HG03457 (cell line): ENCODE measurements around the gene CABP4.
"Not testable (repeated sequence)": the region's sequence is repeated elsewhere in the genome, so short reads cannot be mapped to it uniquely, and the experiment has no call there.

Experiments used
- ATAC-seq: cut with Tn5 transposase; IDR thresholded peaks from one replicate; pipeline ENCODE4 v1.9.1; 2021; ENCODE audit warnings: moderate number of reproducible peaks; ENCODE audit not compliant: unreplicated experiment

Gene CABP4

GRCh38 chr11:67476692-67477091 lies 21.5 kb downstream of the CABP4 start:
- ATAC-seq, result not testable (repeated sequence)

DNA sequence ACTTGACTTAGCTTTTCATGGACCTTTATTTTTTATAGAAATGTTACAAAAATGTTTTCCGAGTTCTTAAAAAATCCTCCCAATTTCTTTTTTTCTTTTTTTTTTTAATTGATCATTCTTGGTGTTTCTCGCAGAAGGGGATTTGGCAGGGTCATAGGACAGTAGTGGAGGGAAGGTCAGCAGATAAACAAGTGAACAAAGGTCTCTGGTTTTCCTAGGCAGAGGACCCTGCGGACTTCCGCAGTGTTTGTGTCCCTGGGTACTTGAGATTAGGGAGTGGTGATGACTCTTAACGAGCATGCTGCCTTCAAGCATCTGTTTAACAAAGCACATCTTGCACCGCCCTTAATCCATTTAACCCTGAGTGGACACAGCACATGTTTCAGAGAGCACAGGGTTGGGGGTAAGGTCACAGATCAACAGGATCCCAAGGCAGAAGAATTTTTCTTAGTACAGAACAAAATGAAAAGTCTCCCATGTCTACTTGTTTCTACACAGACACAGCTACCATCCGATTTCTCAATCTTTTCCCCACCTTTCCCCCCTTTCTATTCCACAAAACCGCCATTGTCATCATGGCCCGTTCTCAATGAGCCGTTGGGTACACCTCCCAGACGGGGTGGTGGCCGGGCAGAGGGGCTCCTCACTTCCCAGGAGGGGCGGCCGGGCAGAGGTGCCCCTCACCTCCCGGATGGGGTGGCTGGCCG lies 22.3 kb downstream of the CABP4 start:
- ATAC-seq, result not testable (repeated sequence)

DNA sequence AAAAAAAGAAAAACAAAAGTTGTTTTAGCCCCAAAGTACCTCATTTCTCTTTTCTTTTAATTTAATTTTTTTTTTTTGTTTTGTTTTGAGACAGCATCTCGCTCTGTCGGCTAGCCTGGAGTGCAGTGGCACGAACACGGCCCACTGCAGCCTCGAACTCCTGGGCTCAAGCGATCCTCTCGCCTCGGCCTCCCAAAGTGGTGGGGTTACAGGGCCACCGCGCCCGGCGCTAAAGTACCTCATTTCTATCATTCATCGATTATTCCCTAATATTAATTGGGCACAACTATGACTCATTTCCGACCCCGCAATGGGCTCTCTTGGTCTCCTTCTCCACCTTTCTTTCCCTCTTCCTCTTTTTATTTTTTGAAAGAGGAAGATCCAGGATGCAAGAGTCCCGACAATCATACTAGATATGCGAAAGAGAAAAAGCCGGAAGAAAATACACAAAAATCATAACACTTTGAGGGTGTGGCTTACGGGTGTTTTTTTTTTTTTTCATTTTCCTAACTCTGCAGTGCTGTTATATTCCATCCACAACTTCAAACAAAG lies 27.2 kb downstream of the CABP4 start:
- no peak for ATAC-seq

DNA sequence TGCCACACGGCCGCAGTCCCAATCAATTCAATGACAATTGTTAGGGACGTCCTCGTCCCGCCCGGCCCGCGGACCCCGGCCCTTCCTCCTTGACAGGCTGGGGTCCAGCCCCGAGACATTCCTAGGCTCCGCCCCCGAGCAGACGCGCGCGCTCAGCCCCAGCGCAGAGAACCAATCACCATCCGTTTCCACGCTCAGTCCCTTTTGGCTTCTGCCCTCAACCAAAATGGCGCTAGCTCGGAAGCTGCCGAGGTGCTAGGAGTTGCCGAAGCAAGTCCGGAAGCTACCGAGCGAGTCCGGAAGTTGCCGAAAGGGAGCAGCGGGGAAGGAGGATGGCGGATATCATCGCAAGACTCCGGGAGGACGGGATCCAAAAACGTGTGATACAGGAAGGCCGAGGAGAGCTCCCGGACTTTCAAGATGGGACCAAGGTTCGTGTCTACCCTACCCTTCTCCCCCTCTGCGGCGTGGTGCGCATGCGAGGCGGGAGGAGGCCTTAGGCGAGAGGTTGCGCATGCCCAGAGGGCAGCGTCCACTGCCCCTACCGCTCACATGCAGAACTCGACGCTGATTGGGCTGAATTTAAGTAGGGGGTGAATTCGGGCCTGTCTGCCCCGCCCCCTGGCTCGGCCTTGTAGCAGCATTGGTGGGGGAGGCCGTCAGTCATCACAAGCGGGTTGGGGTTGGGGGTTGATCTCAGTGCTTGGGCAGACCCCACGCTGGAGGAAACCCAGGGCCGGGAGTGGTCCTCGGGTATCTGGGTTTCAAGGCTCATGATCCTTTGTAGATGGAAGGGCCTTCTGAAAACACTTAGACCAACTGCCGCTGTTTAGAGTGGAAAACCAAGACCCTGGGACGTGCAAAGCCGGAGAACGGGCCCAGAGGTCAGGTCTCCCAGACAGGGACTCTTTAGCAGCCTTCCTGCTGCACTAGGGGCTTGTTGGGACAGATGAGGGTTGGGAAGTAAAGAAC lies 28.0 kb downstream of the CABP4 start, which contains the start of gene AIP:
Gene AIP (plus strand): TSS at position 200 of the 972 bp plus-strand sequence. CDS start 133 bp downstream, at position 333.
- peak; percentile 54 for ATAC-seq

- ATAC-seq, result no peak
Measured at GRCh38 chr11:67483831-67484665, 28.9 kb downstream of the CABP4 start.

GRCh38 chr11:67484847-67485311 lies 29.7 kb downstream of the CABP4 start:
- ATAC-seq, result no peak

DNA sequence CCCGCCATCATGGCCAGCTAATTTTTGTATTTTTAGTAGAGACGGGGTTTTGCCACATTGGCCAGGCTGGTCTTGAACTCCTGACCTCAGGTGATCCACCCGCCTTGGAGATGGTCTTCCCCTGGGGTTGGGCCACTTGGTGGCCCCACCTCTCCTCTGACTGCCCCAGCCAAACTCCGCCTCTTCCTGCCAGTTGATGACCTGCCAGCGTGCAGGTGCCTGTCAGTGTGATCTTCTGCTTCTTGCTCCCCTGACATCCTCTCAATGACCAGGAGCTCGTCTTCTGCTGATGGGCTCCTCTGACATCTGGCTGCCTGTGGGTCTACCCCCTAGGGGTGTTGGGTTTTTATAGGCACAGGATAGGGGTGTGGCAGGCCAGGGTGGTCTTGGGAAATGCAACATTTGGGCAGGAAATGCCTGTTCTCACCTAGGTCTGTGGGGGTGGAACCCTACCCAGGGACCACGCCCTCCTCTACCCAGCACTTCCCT lies 30.8 kb downstream of the CABP4 start:
- ATAC-seq, result not testable (repeated sequence)

- no peak for ATAC-seq
Measured at GRCh38 chr11:67486481-67487195, 31.5 kb downstream of the CABP4 start.

DNA sequence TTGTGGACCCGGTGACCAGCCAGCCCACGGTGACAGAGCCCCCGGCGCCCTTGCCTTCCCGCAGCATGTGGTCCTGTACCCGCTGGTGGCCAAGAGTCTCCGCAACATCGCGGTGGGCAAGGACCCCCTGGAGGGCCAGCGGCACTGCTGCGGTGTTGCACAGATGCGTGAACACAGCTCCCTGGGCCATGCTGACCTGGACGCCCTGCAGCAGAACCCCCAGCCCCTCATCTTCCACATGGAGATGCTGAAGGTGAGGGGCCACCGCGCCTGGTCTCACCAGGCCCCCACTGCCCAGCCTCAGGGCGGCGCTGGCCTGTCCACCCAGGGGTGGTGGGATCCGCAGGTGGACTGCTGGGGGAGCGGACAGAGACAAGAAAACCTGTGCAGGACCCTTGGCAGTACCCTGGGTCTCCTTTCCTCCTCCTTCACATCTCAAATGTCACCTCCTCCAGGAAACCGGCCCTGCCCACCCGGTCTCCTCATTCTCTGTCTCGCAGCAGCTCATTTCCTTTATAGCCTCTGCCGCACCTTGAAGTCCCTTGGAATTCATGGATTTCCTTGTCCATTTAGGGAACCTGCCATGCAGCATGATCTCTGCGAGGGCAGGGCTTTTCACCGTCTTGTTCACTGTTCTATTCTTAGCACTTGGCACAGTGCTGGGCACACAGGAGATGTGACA lies 34.2 kb downstream of the CABP4 start:
- no peak for ATAC-seq

- no peak for ATAC-seq
Measured at GRCh38 chr11:67489885-67490726, 35.0 kb downstream of the CABP4 start.

- no peak for ATAC-seq
Measured at GRCh38 chr11:67490727-67491065, 35.5 kb downstream of the CABP4 start.

DNA sequence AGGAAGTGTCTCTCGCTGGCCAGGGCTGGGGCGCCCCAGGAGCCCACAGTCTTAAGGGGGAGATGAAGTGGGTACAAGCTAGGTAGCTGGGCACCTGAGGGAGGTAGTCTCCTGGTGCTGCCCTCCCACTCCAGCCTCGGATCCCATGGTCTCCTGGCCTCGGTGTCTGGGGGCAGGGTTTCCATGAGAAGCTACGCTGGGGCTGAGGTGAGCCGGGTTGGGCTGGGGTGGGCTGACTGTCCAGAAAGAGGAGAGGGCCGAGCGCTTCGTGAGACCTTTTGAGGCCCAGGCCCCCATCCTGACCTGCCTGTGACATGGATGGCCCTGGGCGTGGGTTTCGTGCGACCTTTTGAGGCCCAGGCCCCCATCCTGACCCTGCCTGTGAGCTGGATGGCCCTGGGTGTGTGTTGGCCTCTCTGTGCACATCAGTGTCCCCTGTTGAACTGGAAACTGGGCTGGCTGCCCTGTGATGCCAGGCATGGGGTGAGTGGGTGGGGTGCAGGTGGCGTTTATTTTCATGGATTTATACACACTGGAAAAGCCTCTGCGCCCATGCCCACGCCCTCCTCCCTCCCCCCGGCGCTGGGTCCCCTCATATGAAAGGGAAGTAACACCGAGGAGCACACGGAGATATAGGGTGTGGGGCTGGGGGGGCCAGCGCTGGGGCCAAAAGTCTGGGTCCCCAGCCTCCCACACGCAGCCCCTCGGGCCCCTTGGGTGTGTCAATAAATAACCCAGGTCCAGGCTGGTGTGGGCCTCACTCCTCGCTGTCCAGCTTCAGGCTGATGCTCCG lies 36.3 kb downstream of the CABP4 start:
- ATAC-seq, result no peak

DNA sequence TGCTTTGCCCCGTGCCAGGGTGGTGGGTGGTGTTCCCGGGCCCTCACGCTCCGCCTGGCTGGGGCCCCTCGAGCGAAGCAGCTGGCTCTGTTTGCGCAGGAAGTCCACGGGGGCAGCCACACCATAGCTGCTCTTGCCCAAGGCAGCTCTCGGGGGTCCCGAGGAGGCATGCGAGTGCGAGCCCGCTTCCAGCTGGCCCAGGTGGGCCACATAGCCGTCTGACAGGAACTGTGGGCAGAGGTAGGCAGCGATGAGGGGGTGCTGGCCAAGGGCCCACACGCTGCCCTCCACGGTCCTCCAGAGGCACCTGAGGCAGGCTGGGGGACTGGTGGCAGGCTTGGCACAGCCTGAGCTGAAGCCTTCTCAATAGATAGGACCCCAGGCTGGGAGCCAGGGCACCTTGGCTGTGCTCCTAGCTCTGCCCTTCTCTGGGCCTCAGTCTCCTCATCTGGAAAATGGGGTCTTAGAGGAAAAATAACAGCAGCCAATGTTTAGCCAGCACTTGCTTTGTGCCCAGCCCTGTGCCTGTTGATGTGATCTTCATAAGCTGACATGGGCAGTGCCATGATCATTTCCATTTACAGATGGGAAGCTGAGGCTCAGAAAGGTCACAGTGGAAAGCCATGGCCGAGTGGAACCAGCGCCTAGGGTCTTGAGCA lies 37.0 kb downstream of the CABP4 start:
- no peak for ATAC-seq

GRCh38 chr11:67492801-67493547 lies 37.8 kb downstream of the CABP4 start:
- no peak for ATAC-seq

DNA sequence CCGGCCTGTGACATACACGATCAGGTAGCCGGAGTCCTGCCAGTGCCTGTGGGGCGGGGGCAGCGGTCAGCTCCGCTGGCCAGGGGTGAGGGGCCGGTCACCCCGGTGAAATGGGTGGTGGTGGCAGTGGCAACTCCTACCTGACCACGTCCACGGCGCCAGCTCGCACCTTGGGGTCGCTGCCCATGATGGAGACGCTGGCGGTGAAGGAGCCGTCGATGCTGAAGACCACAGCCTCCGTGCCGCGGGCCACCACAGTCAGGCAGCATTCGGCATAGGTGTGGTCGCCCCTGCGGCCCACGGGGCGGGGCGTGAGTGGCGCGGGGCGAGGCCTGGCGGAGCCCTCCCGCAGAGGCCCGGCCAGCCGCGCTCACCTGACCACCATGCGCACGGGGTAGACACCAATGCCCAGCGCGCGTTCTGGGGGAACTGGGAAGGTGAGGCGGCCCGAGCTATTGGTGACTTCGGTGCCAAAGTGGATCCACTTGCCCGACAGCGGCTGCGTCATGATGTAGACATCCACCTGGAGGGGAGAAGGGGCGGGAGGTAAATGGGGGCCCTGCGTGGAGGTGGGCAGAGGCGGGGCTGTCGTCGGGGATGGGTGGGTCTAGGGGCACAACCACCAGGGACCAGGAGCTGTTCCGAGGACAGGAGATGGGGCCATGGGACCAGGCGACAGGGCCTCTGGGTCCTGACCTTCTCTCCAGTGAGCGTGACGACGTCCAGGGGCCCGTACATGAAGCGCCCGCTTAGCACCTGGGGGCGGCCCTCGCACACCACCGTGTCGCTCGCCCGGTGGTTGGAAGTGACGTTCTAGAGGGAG lies 38.6 kb downstream of the CABP4 start:
- ATAC-seq, result no peak
